Measurements from ENCODE around the gene ARHGAP22. TPM values are rescaled to one million over a fixed set of nuclear protein-coding genes. Genes with fewer than 3 reads are reported as not detected.
"Not testable (repeated sequence)": the region's sequence is repeated elsewhere in the genome, so short reads cannot be mapped to it uniquely, and the experiment has no call there.

Gene ARHGAP22, protein sequence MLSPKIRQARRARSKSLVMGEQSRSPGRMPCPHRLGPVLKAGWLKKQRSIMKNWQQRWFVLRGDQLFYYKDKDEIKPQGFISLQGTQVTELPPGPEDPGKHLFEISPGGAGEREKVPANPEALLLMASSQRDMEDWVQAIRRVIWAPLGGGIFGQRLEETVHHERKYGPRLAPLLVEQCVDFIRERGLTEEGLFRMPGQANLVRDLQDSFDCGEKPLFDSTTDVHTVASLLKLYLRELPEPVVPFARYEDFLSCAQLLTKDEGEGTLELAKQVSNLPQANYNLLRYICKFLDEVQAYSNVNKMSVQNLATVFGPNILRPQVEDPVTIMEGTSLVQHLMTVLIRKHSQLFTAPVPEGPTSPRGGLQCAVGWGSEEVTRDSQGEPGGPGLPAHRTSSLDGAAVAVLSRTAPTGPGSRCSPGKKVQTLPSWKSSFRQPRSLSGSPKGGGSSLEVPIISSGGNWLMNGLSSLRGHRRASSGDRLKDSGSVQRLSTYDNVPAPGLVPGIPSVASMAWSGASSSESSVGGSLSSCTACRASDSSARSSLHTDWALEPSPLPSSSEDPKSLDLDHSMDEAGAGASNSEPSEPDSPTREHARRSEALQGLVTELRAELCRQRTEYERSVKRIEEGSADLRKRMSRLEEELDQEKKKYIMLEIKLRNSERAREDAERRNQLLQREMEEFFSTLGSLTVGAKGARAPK
- not detected for total RNA-seq

DNA sequence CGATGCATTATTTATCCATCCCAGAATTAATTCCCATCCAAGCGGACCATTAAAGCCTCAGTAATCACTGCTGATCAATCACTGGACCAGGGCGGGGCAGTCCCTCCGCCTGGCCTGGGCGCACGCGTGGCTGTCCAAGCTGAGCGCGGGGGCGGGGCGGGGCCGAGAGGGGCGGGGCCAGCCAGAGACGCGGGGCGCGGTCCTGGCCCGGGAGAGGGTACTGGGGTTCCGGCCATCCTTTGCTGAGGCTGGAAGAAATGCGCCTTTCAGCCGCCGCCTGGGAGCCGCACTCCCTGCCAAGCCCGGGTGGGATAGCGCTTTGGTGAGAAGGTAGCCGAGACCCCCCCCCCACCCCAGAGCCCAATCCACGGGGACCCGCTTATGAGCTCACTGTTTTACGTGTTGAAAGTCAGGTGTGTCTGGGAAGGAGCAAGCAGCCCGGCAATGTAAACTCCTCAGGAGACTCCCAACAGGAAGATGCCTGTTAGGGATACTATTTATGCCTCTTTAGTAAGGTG, at the start of gene ARHGAP22:
TSS of gene ARHGAP22 (minus strand) at position 83 of the 518 bp plus-strand sequence. CDS start 277 bp downstream, outside the sequence.
- no peaks in the 10 kb centered on the region for H3K36me3 Mint-ChIP-seq
- H3K9me3 Mint-ChIP-seq: no peaks in the 10 kb centered on the region
- ATAC-seq (peak in 1 of 2 donors; percentile 65), DNase-seq (ENCODE audit: low spot score in 2 of 2) (no peak)
- no peak within 1 kb of the TSS for H3K27ac Mint-ChIP-seq

DNA sequence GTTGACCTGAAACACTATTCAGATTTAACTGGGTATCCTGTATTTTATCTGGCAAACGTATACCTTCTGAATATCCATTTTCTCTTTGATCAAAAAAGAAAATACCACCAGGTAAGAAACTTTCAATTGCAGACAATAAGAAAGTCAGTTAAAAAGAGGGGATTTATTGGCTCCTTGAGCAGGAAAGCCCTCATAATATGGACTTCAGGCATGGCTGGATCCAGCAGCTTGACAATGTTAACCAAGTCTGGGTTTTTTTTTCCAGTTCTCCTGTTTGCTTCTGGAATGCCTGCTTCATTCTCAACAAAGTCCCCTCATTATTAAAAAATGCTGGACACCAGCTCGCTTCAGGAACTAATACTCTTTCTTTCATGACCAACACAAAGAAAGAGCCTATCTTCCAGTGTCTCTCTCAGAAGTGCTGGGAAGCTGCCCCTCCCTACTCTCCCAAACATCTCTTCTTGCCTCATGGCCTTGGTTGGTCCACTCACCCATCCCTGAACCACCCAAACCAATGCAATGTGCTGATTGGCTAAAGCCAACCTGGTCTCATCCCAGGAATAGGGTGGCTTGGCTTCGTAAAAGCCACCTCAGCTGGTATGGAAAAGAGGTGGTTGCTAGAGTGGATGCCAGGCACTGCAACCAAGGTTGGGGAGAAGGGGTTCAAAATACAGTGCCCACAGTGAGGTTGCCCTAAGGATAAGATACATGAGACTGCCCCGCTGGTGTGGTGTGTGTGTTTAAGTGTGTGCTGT, 49.2 kb upstream of the ARHGAP22 start:
- DNase-seq (ENCODE audit: low spot score in 2 of 2): no peak
- Mint-ChIP-seq H3K36me3 (no peaks in the 10 kb centered on the region), H3K27ac (no peak overlapping the region), H3K9me3 (no peaks in the 10 kb centered on the region)
- ATAC-seq: no peak

DNA sequence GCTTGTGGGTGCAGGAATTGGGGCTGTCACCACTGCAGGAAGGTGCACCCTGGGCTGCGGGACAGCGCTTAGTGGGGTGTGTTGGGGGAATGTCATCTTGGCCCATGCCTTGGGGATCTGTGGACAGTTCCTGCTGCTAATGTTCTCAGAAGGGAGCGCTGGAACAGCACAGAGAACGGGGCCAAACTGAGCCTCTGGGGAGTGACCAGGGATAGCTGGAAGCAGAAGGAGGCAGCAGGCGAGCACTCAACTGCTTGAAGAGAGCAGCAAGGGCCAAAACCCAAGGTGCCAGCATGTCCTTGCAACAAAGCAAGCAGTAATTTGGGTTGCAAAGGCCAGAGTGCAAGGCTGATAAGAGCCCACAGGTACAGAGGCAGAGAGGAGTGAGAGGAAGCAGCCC, 48.5 kb upstream of the ARHGAP22 start:
- Mint-ChIP-seq H3K27ac (no peak overlapping the region), H3K9me3 (no peaks in the 10 kb centered on the region), H3K36me3 (no peaks in the 10 kb centered on the region)
- no peak for ATAC-seq
- DNase-seq (ENCODE audit: low spot score in 2 of 2): no peak

DNA sequence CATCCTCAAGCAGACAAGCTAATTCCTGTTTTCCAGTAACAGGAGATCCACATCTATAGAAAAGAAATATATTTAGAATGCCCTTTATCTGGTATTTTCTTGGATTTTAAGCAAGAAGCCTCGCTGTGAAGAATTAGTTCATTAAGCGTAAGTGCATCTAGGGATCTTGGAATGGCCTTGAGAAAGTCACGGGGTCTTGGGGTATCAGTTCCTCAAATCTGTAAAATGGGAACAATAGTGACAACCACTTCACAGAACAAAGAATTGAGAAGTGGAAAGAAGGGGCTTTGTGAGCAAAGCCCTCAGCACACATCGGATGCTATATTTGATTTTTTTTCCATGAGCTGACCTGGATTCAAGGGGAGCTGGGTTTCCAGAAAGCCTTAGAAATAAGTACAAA, 47.5 kb upstream of the ARHGAP22 start:
- no peaks in the 10 kb centered on the region for H3K9me3 Mint-ChIP-seq
- ATAC-seq: no peak
- H3K27ac Mint-ChIP-seq: no peak overlapping the region

DNA sequence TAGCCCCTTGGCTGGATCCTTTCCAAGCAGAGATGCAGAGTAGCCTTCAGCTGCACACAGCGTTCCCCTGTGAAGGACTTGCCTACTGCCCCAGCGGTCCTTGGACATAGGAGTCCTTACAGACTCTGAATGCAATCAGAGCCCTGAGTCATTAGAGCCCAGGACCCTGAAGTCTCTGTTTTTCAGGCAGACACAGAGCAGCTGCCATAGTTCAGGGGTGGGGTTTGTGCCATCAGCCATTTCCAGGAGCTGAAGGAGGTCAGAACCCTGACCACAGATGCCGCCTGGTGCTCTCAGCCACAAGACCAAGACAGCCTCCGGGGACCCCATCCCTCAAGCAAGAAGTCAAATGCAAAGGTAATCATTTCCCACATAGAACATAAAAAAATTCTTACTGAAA, 47.0 kb upstream of the ARHGAP22 start:
- no peak for DNase-seq (ENCODE audit: low spot score in 2 of 2)
- no peak overlapping the region for H3K27ac Mint-ChIP-seq
- no peak for ATAC-seq
- no peaks in the 10 kb centered on the region for H3K36me3 Mint-ChIP-seq
- H3K9me3 Mint-ChIP-seq: no peaks in the 10 kb centered on the region

More for the DNA sequence above, 47.5 kb upstream of the ARHGAP22 start:
- H3K36me3 Mint-ChIP-seq: no peaks in the 10 kb centered on the region
- DNase-seq (ENCODE audit: low spot score in 2 of 2): no peak

DNA sequence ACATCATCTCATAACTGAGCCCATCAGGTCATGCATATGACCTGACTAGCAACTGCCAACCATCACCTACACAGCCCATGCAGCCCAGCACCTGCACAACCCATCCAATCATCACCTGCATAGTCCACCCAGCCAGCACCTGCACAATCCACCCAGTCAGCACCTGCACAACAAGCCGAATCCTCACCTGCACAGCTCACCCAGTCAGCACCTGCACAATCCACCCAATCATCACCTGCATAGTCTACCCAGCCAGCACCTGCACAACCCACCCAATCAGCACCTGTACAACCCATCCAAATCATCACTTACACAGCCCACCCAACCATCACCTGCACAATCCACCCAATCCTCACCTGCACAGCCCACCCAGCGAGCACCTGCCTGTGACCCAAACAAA, 46.4 kb upstream of the ARHGAP22 start:
- Mint-ChIP-seq H3K9me3 (no peaks in the 10 kb centered on the region), H3K27ac (no peak overlapping the region), H3K36me3 (no peaks in the 10 kb centered on the region)
- ATAC-seq (no peak), DNase-seq (ENCODE audit: low spot score in 2 of 2) (no peak)

DNA sequence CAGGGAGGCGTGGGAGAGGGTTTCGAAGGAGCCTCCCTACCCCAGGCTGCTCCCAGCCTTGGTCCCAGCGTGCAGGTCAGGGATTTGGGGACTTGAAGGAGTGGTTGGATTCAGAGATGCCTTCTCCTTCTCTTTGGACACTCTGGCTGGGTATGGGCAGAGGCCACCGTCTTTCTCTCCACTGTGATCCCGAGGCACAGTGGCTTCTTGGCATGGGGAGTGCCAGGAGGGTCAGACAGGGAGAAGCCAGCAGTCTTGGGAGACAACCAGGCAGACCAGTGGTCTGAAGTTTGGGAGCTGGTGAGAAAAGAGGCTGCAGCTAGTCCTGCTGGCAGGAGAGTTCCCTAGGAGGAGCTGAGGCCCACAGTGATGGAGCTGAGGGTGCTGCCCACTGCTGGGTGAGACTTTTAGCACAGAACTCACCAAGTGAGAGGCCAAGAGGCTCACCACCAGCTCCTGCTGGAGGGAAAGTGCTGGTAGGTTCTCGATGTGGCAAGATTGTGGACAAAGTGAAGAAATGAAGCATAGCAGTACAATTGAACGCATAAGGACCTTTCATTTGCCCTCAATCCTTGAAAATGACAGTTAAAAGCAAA, 44.6 kb upstream of the ARHGAP22 start:
- H3K27ac Mint-ChIP-seq: no peak overlapping the region
- DNase-seq (ENCODE audit: low spot score in 2 of 2): no peak
- no peaks in the 10 kb centered on the region for H3K36me3 Mint-ChIP-seq
- no peak for ATAC-seq
- no peaks in the 10 kb centered on the region for H3K9me3 Mint-ChIP-seq

DNA sequence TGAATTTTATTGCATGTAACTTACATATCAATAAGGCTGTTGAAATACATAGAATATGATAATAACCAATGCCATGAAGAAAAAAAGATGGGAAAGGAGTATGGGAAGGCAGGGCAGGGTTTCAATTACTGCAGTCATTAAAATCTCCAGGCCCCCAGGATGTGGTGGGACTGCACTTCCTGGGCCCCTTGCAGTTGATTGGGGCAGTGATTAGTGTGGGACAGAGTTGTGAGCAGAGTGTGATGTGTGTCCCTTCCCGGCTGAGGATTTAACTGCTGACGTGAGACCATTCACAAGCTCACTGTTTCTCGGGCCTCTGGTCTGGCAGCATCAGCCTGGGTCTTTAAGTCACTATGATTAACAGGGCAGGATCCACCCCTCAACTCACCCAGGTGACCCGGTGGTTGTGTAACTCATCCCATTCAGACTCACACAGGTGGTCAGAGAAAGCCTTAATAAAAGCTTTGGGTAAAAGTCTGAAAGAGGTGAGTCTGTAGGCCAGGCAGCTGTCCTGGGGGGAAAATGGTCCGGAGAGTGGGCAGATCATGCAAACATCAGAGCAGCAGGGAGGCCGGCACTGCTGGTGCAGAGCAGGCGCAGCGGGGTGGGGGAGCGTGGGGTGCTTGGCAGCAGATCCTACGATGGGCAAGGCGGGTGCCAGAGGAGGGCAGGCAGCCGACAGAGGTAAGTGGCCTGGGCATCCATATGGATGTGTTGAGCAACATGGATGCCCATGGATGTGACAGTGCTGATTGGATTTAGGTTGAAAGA, 43.5 kb upstream of the ARHGAP22 start:
- Mint-ChIP-seq H3K9me3 (no peaks in the 10 kb centered on the region), H3K36me3 (no peaks in the 10 kb centered on the region), H3K27ac (no peak overlapping the region)
- no peak for DNase-seq (ENCODE audit: low spot score in 2 of 2)
- no peak for ATAC-seq

DNA sequence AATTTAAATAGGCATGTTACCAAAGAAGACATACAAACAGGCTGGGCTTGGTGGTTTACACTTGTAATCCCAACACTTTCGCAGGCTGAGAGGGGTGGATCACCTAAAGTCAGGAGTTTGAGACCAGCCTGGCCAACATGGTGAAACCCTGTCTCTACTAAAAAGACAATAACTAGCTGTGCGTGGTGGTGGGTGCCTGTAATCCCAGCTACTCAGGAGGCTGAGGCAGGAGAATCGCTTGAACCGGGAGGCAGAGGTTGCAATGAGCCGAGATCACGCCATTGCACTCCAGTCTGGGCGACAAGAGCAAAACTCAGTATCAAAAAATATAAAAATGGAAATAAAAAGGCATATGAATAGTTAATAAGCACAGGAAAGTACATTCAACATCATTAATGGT, 42.2 kb upstream of the ARHGAP22 start:
- not testable (repeated sequence) for DNase-seq (ENCODE audit: low spot score in 2 of 2); ATAC-seq; H3K9me3 Mint-ChIP-seq; H3K27ac Mint-ChIP-seq; H3K36me3 Mint-ChIP-seq

DNA sequence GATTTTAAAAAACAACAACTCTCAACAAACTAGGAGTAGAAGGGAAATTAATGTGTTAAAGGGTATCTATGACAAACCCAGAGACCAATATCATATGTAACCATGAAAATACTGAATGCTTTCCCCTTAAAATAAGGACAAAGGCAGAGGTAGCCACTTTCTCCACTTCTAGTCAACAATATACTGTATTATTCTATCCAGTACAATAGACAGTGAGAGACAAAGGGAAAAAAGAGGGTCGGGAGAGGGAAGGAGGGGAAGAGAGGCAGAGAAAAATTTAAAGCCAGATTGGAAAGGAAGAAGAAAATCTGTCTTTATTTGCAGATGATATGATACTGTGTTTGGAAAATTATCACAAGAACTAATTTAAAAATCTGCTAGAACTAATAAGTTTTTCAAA, 40.7 kb upstream of the ARHGAP22 start:
- Mint-ChIP-seq H3K9me3 (no peaks in the 10 kb centered on the region), H3K27ac (no peak overlapping the region), H3K36me3 (peaks cover 5 to 9% of the 10 kb centered on the region in 2 donors)
- DNase-seq (ENCODE audit: low spot score in 2 of 2) (no peak), ATAC-seq (no peak)

DNA sequence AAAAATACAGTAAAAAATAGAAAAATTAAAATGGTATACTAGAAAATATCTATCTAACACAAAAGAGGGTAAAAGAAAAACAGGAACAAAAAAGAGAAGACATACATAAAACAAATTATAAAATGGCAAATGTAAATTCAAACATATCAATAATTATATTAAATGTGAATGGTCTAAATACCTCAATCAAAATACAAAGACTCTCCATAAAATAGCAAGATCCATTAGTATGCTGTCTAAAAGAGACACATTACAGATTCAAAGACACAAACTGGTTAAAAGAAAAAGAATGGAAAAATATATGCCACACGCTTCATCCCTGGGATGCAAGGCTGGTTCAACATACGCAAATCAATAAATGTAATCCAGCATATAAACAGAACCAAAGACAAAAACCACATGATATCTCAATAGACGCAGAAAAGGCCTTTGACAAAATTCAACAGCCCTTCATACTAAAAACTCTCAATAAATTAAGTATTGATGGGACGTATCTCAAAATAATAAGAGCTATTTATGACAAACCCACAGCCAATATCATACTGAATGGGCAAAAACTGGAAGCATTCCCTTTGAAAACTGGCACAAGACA, 36.3 kb upstream of the ARHGAP22 start:
- not testable (repeated sequence) for DNase-seq (ENCODE audit: low spot score in 2 of 2)
- Mint-ChIP-seq H3K9me3 (peaks cover 14 to 26% of the 10 kb centered on the region in 2 donors), H3K36me3 (peaks cover 15 to 21% of the 10 kb centered on the region in 2 donors)

DNA sequence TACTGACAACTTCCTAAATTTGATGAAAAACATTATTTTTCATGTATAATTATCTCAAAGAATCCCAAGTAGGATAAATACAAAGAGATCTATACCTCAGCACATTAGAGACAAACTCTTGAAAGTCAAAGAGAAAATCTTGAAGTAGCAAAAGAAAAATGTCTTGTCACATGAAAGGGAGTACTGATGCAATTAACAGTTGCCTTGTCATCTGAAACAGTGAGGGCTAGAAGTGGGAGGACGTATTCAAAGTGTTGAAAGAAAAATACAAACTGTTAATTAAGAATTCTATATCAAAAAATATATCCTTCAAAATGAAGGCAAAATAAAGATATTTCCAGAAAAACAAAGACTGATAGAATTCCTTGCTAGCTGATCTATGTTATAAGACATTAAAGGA, 35.5 kb upstream of the ARHGAP22 start:
- DNase-seq (ENCODE audit: low spot score in 2 of 2): no peak
- Mint-ChIP-seq H3K9me3 (peaks cover 14 to 26% of the 10 kb centered on the region in 2 donors), H3K36me3 (peaks cover 15 to 21% of the 10 kb centered on the region in 2 donors), H3K27ac (no peak overlapping the region)
- no peak for ATAC-seq

More for the DNA sequence above, 36.3 kb upstream of the ARHGAP22 start:
- ATAC-seq, H3K27ac Mint-ChIP-seq: not testable (repeated sequence)

DNA sequence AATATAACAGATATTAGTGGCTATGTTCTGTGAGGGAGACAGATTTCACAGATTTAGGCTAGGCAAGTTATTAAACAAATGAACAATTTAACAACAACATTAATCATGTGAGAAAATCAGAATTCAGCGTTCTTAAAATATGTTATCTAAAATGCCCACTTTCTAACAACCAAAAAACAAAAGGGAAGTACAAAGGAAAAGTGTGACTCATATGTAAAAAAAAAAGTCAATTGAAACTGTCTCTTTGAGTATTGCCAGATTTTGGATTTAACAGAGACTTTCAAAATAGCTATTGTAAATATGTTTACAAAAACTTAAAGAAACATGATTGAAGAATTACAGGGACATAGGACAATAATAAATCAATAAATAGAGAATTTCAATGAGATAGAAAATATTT, 34.8 kb upstream of the ARHGAP22 start:
- DNase-seq (ENCODE audit: low spot score in 2 of 2): no peak
- H3K9me3 Mint-ChIP-seq: peaks cover 14 to 26% of the 10 kb centered on the region in 2 donors

DNA sequence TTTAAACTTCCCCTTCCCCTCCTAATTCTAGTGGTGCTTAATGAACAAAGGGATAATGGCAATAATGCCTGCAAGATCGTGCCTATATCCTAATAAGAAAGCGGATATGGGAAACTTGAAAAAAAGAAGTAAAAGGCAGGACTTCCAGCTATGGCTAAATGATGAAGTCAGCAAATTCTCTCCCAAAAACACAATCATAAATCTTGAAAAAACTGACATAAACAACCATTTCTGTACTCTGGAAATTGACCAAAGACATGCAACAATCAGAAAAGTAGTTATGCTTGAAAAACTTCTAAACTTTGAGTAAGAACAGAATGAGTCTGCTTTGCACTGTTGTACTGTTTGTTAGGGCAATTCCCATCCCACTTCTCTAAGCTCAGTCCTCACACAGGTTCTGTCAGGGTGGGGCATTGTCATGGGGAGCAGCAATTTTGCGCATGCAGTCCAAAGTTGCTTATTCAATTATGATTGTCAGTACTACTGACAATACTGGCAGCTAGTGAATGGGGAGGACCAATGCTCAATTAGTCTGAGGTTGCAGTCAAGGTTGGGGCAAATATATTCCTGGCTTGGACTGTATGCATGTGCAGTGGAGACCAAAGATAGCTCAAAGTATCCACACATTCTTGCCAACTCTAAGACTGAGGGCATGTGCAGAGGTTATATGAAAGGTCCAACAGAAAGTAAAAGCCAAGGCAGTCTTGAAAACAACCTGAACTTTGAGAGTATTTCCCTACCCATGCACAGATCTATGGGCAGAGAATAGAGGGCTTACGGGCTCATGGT, 34.1 kb upstream of the ARHGAP22 start:
- Mint-ChIP-seq H3K9me3 (peaks cover 14 to 26% of the 10 kb centered on the region in 2 donors), H3K27ac (no peak overlapping the region), H3K36me3 (peaks cover 15 to 21% of the 10 kb centered on the region in 2 donors)
- ATAC-seq (no peak), DNase-seq (ENCODE audit: low spot score in 2 of 2) (no peak)

More for the DNA sequence above, 34.8 kb upstream of the ARHGAP22 start:
- no peak overlapping the region for H3K27ac Mint-ChIP-seq
- peaks cover 15 to 21% of the 10 kb centered on the region in 2 donors for H3K36me3 Mint-ChIP-seq
- no peak for ATAC-seq

DNA sequence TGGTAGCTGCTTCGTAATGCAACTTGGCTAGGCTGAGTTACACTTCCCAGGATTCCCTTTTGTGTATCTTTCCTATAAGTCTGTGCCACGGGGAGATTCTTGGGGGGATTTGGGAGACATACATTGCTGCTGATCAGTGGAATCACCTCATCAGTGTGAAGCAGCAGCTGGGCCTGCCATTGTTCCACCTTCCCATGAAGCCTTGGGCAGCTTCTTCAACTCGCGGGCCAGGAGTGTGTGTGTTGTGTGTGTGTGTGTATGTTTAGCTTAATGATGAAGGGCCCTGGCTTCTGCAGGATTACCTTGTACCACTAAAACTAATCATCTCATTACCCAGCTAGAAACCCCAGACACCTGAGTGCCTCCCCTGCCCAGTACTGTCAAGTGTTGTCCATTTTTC, 33.3 kb upstream of the ARHGAP22 start:
- Mint-ChIP-seq H3K27ac (no peak overlapping the region), H3K9me3 (peaks cover 14 to 26% of the 10 kb centered on the region in 2 donors), H3K36me3 (peaks cover 15 to 21% of the 10 kb centered on the region in 2 donors)
- ATAC-seq (no peak), DNase-seq (ENCODE audit: low spot score in 2 of 2) (no peak)

Data from activated naive CD4-positive, alpha-beta T cell treated with anti-CD3 and anti-CD28 coated beads, Interleukin-2, amount 50 U/mL, for 72 hours (primary cell).